Erythroblast (primary cell): ENCODE results near the gene PON1.

ENCODE experiments used
- GATA1 ChIP-seq: IDR thresholded peaks from 2 replicates; pipeline ENCODE4 v1.6.1; 2011; ENCODE audit warnings: low read depth, mild to moderate bottlenecking, control low read depth, low read length, moderate library complexity
- POLR2A ChIP-seq: IDR thresholded peaks from 2 replicates; pipeline ENCODE4 v1.6.1; 2011; ENCODE audit warnings: mild to moderate bottlenecking, low read length

DNA sequence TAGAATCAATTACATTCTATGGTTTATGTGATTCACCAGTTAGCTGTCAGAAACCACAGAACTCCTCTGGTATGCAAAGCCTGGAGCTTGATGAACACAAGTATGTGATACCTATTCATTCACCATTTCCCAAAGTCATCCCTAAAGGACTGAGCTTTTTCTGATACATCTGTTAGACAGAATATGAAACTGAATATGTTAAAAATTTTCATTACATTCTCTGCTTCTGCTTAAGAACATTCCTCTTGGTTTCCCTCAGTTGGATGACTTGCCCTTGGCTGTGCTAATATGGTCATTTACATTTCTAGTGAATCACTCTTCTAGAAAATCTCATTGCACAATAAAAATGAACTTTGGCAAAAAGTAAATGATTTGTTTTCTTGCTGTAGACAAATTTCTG is 10.8 kb upstream of the PON1 start:
- TF ChIP-seq POLR2A (no peak), GATA1 (no peak)
